HS-27A (cell line): ENCODE results near the gene SLC2A4RG.

Source experiments
- DNase-seq: peaks from one replicate; pipeline ENCODE4 v3.0.0-alpha.2; 2012; ENCODE audit warnings: low read depth, missing footprints

The SLC2A4RG gene

GRCh38 chr20:63777614-63778013, 38.0 kb downstream of the SLC2A4RG start:
- no peak for DNase-seq

- DNase-seq = no peak
These were observed 38.6 kb downstream of the SLC2A4RG start for GRCh38 chr20:63778034-63778752.

- DNase-seq = no peak
These were observed 39.3 kb downstream of the SLC2A4RG start for GRCh38 chr20:63778857-63779256.

- DNase-seq = no peak
These were observed 41.6 kb downstream of the SLC2A4RG start for GRCh38 chr20:63781181-63781580.

GRCh38 chr20:63782051-63782471, 42.5 kb downstream of the SLC2A4RG start:
- DNase-seq = no peak

GRCh38 chr20:63782521-63782971, 43.0 kb downstream of the SLC2A4RG start:
- no peak for DNase-seq

GRCh38 chr20:63783970-63784369, 44.4 kb downstream of the SLC2A4RG start:
- no peak for DNase-seq

GRCh38 chr20:63785691-63786131, 46.1 kb downstream of the SLC2A4RG start:
- DNase-seq = no peak

GRCh38 chr20:63787302-63787701, 47.7 kb downstream of the SLC2A4RG start:
- no peak for DNase-seq

- no peak for DNase-seq
These were observed 48.2 kb downstream of the SLC2A4RG start for GRCh38 chr20:63787749-63788148.

- DNase-seq = no peak
These were observed 50.4 kb downstream of the SLC2A4RG start for GRCh38 chr20:63789836-63790571.

GRCh38 chr20:63790572-63791168, 51.1 kb downstream of the SLC2A4RG start:
- DNase-seq = no peak

GRCh38 chr20:63791497-63792156, 52.1 kb downstream of the SLC2A4RG start:
- DNase-seq = no peak

GRCh38 chr20:63792866-63793265, 53.3 kb downstream of the SLC2A4RG start:
- no peak for DNase-seq
